ENCODE measurements around the gene FGL2. TPM values are rescaled to one million over a fixed set of nuclear protein-coding genes. Genes with fewer than 3 reads are reported as not detected.

The FGL2 gene
- total RNA-seq, 4 donors from 2014 or later = 1.4 to 23.3 (median 9.2) TPM

GRCh38 chr7:77209479-77210139, 10.0 kb upstream of the FGL2 start:
- no peak for TF ChIP-seq POLR2A (IDR thresholded peaks at IDR 0.05)
- no peak for TF ChIP-seq CTCF (IDR thresholded peaks at IDR 0.05)
- Histone ChIP-seq H3K4me1 (no peaks in the 10 kb centered on the region), H3K4me3 (no peak overlapping the region), H3K27ac (no peak overlapping the region), H3K36me3 (peaks cover 0 to 21% (median 0%) of the 10 kb centered on the region in 3 donors), H3K9me3 (peaks cover 0 to 11% (median 9%) of the 10 kb centered on the region in 3 donors), H3K27me3 (no peaks in the 10 kb centered on the region)
- no peak for DNase-seq
- WGBS, 2 donors = 94 to 98% methylated on average over 3 to 4 of the region's 6 CpGs
- intact Hi-C loops (cut with DNase I) = no loop called here

- intact Hi-C loops (cut with DNase I) = no loop called here
- Histone ChIP-seq H3K36me3 (peaks cover 0 to 21% (median 0%) of the 10 kb centered on the region in 3 donors), H3K27me3 (no peaks in the 10 kb centered on the region), H3K4me3 (no peak overlapping the region), H3K4me1 (no peaks in the 10 kb centered on the region), H3K27ac (no peak overlapping the region), H3K9me3 (peaks cover 0 to 11% (median 9%) of the 10 kb centered on the region in 3 donors)
- no peak for TF ChIP-seq POLR2A (IDR thresholded peaks at IDR 0.05)
- no peak for TF ChIP-seq CTCF (IDR thresholded peaks at IDR 0.05)
- DNase-seq = no peak
These were observed 8.8 kb upstream of the FGL2 start for GRCh38 chr7:77208416-77208815.

GRCh38 chr7:77205706-77206105, 6.1 kb upstream of the FGL2 start:
- Histone ChIP-seq H3K27ac (no peak overlapping the region), H3K27me3 (no peaks in the 10 kb centered on the region), H3K4me1 (peaks cover 0 to 2% (median 0%) of the 10 kb centered on the region in 3 donors), H3K4me3 (no peak overlapping the region), H3K9me3 (peaks cover 0 to 11% (median 9%) of the 10 kb centered on the region in 3 donors), H3K36me3 (peaks cover 0 to 21% (median 0%) of the 10 kb centered on the region in 3 donors)
- no peak for DNase-seq
- TF ChIP-seq POLR2A (IDR thresholded peaks at IDR 0.05) (no peak), CTCF (IDR thresholded peaks at IDR 0.05) (no peak)
- WGBS, 2 donors = 90 to 91% methylated on average over 3 of the region's 3 CpGs
- intact Hi-C loops (cut with DNase I) = no loop called here

GRCh38 chr7:77202481-77202976, 2.9 kb upstream of the FGL2 start:
- intact Hi-C loops (cut with DNase I) = no loop called here
- Histone ChIP-seq H3K4me1 (peaks cover 0 to 8% (median 0%) of the 10 kb centered on the region in 3 donors), H3K27me3 (no peaks in the 10 kb centered on the region), H3K36me3 (peaks cover 0 to 5% (median 0%) of the 10 kb centered on the region in 3 donors), H3K9me3 (no peaks in the 10 kb centered on the region), H3K27ac (no peak overlapping the region), H3K4me3 (no peak overlapping the region)
- DNase-seq = no peak
- TF ChIP-seq CTCF (IDR thresholded peaks at IDR 0.05) = no peak
- TF ChIP-seq POLR2A (IDR thresholded peaks at IDR 0.05) = no peak
- WGBS, 2 donors = 78% methylated on average over 4 of the region's 4 CpGs

GRCh38 chr7:77200542-77200941, 923 bp upstream of the FGL2 start:
- DNase-seq = no peak
- 90 to 91% methylated on average over 2 of the region's 2 CpGs for WGBS, 2 donors
- TF ChIP-seq POLR2A (IDR thresholded peaks at IDR 0.05) = no peak
- TF ChIP-seq CTCF (IDR thresholded peaks at IDR 0.05) = no peak
- Histone ChIP-seq H3K27ac (peak overlapping the region in 3 of 4 donors; percentile 33 to 69 (median 55)), H3K4me1 (peaks cover 0 to 12% (median 0%) of the 10 kb centered on the region in 3 donors), H3K36me3 (peaks cover 0 to under 1% (median 0%) of the 10 kb centered on the region in 3 donors), H3K4me3 (peak overlapping the region in 1 of 4 donors; percentile 63), H3K9me3 (no peaks in the 10 kb centered on the region), H3K27me3 (no peaks in the 10 kb centered on the region)
- intact Hi-C loops (cut with DNase I) = no loop called here

Data from esophagus squamous epithelium (tissue), 5 donors.